Neural progenitor cell (in vitro differentiated cells): ENCODE data around the gene DNAJC1.

Source experiments
- EZH2 ChIP-seq: fragments of 200-600 bp; sonication (generic); IDR thresholded peaks from 2 replicates; pipeline ENCODE4 v1.6.1; 2017; ENCODE audit warnings: antibody characterized with exemption, mild to moderate bottlenecking, moderate library complexity
- EZH2phosphoT487 ChIP-seq: fragments of 200-600 bp; sonication (generic); IDR thresholded peaks from 2 replicates; pipeline ENCODE4 v1.6.1; 2017; ENCODE audit warnings: antibody characterized with exemption
- TF ChIP-seq, protein P1 (sequence below): fragments of 200-600 bp; sonication (generic); IDR thresholded peaks from 2 replicates; pipeline ENCODE4 v1.5.1; 2017; ENCODE audit warnings: antibody characterized with exemption, mild to moderate bottlenecking

DNA sequence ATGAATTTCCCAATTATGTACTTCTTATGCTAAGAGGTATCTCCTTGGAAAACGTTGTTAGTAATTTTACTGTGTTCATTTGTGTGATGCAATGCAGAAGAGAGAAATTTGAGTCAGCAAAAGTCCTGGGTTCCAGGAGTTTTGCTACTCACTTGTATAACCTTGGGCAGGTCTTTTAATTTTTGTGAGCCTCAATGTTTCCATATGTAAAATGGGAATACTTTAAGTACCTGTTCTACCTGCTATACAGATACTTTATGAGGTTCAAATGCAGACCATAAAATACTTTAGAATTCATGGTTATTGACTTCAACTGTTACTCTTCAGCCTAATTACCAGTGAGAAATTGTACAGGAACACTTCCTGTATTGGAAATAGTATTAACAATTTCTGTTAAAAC, 284.0 kb downstream of the DNAJC1 start:
- TF ChIP-seq, protein P1, sequence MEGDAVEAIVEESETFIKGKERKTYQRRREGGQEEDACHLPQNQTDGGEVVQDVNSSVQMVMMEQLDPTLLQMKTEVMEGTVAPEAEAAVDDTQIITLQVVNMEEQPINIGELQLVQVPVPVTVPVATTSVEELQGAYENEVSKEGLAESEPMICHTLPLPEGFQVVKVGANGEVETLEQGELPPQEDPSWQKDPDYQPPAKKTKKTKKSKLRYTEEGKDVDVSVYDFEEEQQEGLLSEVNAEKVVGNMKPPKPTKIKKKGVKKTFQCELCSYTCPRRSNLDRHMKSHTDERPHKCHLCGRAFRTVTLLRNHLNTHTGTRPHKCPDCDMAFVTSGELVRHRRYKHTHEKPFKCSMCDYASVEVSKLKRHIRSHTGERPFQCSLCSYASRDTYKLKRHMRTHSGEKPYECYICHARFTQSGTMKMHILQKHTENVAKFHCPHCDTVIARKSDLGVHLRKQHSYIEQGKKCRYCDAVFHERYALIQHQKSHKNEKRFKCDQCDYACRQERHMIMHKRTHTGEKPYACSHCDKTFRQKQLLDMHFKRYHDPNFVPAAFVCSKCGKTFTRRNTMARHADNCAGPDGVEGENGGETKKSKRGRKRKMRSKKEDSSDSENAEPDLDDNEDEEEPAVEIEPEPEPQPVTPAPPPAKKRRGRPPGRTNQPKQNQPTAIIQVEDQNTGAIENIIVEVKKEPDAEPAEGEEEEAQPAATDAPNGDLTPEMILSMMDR, result no peak
- TF ChIP-seq EZH2 (no peak), EZH2phosphoT487 (no peak)
